Measurements from ENCODE around the gene PRKCA.

- TF ChIP-seq POLR2A (IDR thresholded peaks at IDR 0.05; ENCODE audit: extremely low read depth, insufficient read length), result no peak
- TF ChIP-seq, protein P1, sequence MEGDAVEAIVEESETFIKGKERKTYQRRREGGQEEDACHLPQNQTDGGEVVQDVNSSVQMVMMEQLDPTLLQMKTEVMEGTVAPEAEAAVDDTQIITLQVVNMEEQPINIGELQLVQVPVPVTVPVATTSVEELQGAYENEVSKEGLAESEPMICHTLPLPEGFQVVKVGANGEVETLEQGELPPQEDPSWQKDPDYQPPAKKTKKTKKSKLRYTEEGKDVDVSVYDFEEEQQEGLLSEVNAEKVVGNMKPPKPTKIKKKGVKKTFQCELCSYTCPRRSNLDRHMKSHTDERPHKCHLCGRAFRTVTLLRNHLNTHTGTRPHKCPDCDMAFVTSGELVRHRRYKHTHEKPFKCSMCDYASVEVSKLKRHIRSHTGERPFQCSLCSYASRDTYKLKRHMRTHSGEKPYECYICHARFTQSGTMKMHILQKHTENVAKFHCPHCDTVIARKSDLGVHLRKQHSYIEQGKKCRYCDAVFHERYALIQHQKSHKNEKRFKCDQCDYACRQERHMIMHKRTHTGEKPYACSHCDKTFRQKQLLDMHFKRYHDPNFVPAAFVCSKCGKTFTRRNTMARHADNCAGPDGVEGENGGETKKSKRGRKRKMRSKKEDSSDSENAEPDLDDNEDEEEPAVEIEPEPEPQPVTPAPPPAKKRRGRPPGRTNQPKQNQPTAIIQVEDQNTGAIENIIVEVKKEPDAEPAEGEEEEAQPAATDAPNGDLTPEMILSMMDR (IDR thresholded peaks at IDR 0.05; ENCODE audit: low read depth, low read length), result no peak
Measured at GRCh38 chr17:66524877-66525276, 222.5 kb downstream of the PRKCA start.

Data from NB4 (cell line).